Gastrocnemius medialis (tissue), 4 donors: ENCODE measurements around the gene MAML3. TPM values are rescaled to one million over a fixed set of nuclear protein-coding genes. Genes with fewer than 3 reads are reported as not detected.

Experiments
- ATAC-seq, 2 donors: fragments of 150-250 bp; one replicate each; pipeline ENCODE4 v1.9.1; 2016
- DNase-seq, 2 donors: peaks; one replicate each; pipeline ENCODE4 v3.0.0-alpha.2; 2019
- H3K27ac ChIP-seq, 4 donors: fragments of 200-600 bp; sonication (generic); 1 replicate in 1 of 4; 2 replicates in 3 of 4; pipeline ENCODE4 v1.5.1; 2016 to 2018; ENCODE audit warnings: mild to moderate bottlenecking in 2 of 4, moderate library complexity in 1 of 4
- H3K27me3 ChIP-seq, 3 donors: fragments of 200-600 bp; sonication (generic) in 2 of 3; 1 replicate in 1 of 3; 2 replicates in 2 of 3; pipeline versions ENCODE4 v1.5.1 to v1.6.0; 2016 to 2019; ENCODE audit warnings: mild to moderate bottlenecking in 1 of 3, moderate library complexity in 1 of 3
- H3K36me3 ChIP-seq, 2 donors: fragments of 200-600 bp; sonication (generic) in 1 of 2; one replicate each; pipeline ENCODE4 v1.5.1; 2017 to 2018
- H3K4me1 ChIP-seq, 2 donors: fragments of 200-600 bp; sonication (generic) in 1 of 2; one replicate each; pipeline ENCODE4 v1.5.1; 2016 to 2017; ENCODE audit warnings: mild to moderate bottlenecking in 2 of 2
- H3K4me3 ChIP-seq, 4 donors: fragments of 200-600 bp; sonication (generic) in 3 of 4; 1 replicate in 1 of 4; 2 replicates in 3 of 4; pipeline ENCODE4 v1.5.1; 2016 to 2019; ENCODE audit warnings: mild to moderate bottlenecking in 2 of 4
- H3K9me3 ChIP-seq, 3 donors: fragments of 200-600 bp; sonication (generic) in 2 of 3; 1 replicate in 1 of 3; 2 replicates in 2 of 3; pipeline ENCODE4 v1.5.1; 2016 to 2019
- CTCF ChIP-seq, 5 experiments: fragments of 450-650 bp in 3 of 5; fragments of 200-600 bp in 2 of 5; sonication (generic) in 2 of 5; IDR thresholded peaks in 4 of 5; conservative IDR thresholded peaks in 1 of 5; 1 replicate in 4 of 5; 2 replicates in 1 of 5; pipeline ENCODE4 v1.5.1; 2016 to 2019; ENCODE audit warnings: antibody characterized with exemption in 5 of 5, mild to moderate bottlenecking in 3 of 5, moderate library complexity in 3 of 5
- POLR2A ChIP-seq, 2 donors: fragments of 450-650 bp; IDR thresholded peaks; one replicate each; pipeline ENCODE4 v1.6.1; 2017; ENCODE audit warnings: antibody characterized with exemption in 2 of 2, mild to moderate bottlenecking in 2 of 2, moderate library complexity in 2 of 2
- in situ Hi-C, 4 donors: fragments of 200-750 bp; cut with MboI; loops; one replicate each; pipeline versions ENCODE4 v1.15.0 to v1.8.0; 2017; ENCODE audit warnings: low sequenced_read_pairs in 4 of 4
- intact Hi-C: fragments of 100-400 bp; cut with DNase I; formaldehyde crosslinking; loops from one replicate; pipeline ENCODE4 v1.15.1; 2023; ENCODE audit warnings: low total_unique reads
- total RNA-seq, 4 donors: library from RNA; depleted of rRNA; stranded (reverse); fragments of >200 nt; gene quantifications; one replicate each; pipeline versions ENCODE4 v1.1.0 to v1.2.3, GENCODE V29; 2016

Gene MAML3
- total RNA-seq, 4 donors from 2014 or later, result 0.98 to 1.5 (median 1.4) TPM

GRCh38 chr4:139672732-139673131, 481.3 kb downstream of the MAML3 start:
- in situ Hi-C loops, result loop anchor here in 1 of 4 donors (25.0 kb wide), 1 partner anchor 635 kb away; no protein-coding TSS in a partner anchor
- Histone ChIP-seq H3K27ac (no peak overlapping the region), H3K4me1 (peaks cover 13 to 38% of the 10 kb centered on the region in 2 donors), H3K36me3 (peaks cover 0 to 6% of the 10 kb centered on the region in 2 donors), H3K9me3 (no peaks in the 10 kb centered on the region), H3K27me3 (no peaks in the 10 kb centered on the region), H3K4me3 (no peak overlapping the region)
- ATAC-seq, result no peak
- TF ChIP-seq POLR2A (IDR thresholded peaks at IDR 0.05) (no peak), CTCF (IDR thresholded peaks at IDR 0.05 in 4 of 5, conservative IDR thresholded peaks at IDR 0.05 in 1 of 5) (no peak)
- intact Hi-C loops, result no loop called here
- DNase-seq, result no peak

- TF ChIP-seq POLR2A (IDR thresholded peaks at IDR 0.05) (no peak), CTCF (IDR thresholded peaks at IDR 0.05 in 4 of 5, conservative IDR thresholded peaks at IDR 0.05 in 1 of 5) (no peak)
- Histone ChIP-seq H3K27ac (no peak overlapping the region), H3K4me1 (peaks cover 19 to 42% of the 10 kb centered on the region in 2 donors), H3K4me3 (no peak overlapping the region), H3K9me3 (no peaks in the 10 kb centered on the region), H3K36me3 (peaks cover 0 to 6% of the 10 kb centered on the region in 2 donors), H3K27me3 (no peaks in the 10 kb centered on the region)
- ATAC-seq (no peak), DNase-seq (no peak)
- intact Hi-C loops, result no loop called here
- in situ Hi-C loops, result loop anchor here in 1 of 4 donors (25.0 kb wide), 1 partner anchor 635 kb away; no protein-coding TSS in a partner anchor
Measured at GRCh38 chr4:139672215-139672614, 481.8 kb downstream of the MAML3 start.

- H3K9me3 ChIP-seq, result no peaks in the 10 kb centered on the region
- peaks cover 0 to 6% of the 10 kb centered on the region in 2 donors for H3K36me3 ChIP-seq
- H3K27me3 ChIP-seq, result no peaks in the 10 kb centered on the region
- TF ChIP-seq CTCF (IDR thresholded peaks at IDR 0.05 in 4 of 5, conservative IDR thresholded peaks at IDR 0.05 in 1 of 5), result no peak
- no peak for TF ChIP-seq POLR2A (IDR thresholded peaks at IDR 0.05)
- peaks cover 28 to 44% of the 10 kb centered on the region in 2 donors for H3K4me1 ChIP-seq
- H3K27ac ChIP-seq, result no peak overlapping the region
- intact Hi-C loops, result no loop called here
- DNase-seq (no peak), ATAC-seq (no peak)
- in situ Hi-C loops, result loop anchor here in 1 of 4 donors (25.0 kb wide), 1 partner anchor 633 kb away; no protein-coding TSS in a partner anchor
- H3K4me3 ChIP-seq, result no peak overlapping the region
Measured at GRCh38 chr4:139670775-139671174, 483.2 kb downstream of the MAML3 start.

DNA sequence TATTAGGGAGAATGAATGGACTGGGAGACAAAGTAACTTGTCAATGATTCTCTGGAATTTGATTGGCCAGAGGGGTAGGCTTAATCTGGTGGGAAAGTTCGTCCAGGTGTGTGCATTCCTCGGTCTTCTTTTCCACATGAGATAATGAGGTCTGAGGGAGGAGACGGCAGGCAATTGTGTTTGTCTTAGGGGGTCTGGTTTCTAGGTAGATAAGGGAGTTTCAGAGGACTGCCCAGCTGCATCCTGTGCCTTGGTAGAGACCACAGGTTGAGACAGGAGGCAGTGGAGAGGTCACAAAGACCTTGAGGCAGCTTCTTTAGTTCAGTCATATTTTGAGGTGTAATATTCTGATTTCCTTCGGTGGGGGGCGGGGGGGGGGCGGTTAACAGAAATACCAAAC, 484.1 kb downstream of the MAML3 start:
- Histone ChIP-seq H3K9me3 (no peaks in the 10 kb centered on the region), H3K36me3 (peaks cover 0 to 6% of the 10 kb centered on the region in 2 donors), H3K27ac (no peak overlapping the region), H3K27me3 (no peaks in the 10 kb centered on the region), H3K4me1 (peaks cover 28 to 50% of the 10 kb centered on the region in 2 donors), H3K4me3 (no peak overlapping the region)
- in situ Hi-C loops, result loop anchor here in 2 of 4 donors (10.0 to 25.0 kb wide), 2 partner anchors 65 to 633 kb away; no protein-coding TSS in a partner anchor
- ATAC-seq (no peak), DNase-seq (no peak)
- intact Hi-C loops, result loop anchor here (5.0 kb wide), 1 partner anchor 67 kb away; no protein-coding TSS in a partner anchor
- TF ChIP-seq CTCF (IDR thresholded peaks at IDR 0.05 in 4 of 5, conservative IDR thresholded peaks at IDR 0.05 in 1 of 5) (no peak), POLR2A (IDR thresholded peaks at IDR 0.05) (no peak)
